Measurements from ENCODE around the gene DCAF4.

DCAF4 gene

GRCh38 chr14:72894623-72895378, 31.5 kb upstream of the DCAF4 start:
- Histone ChIP-seq H4K20me1 (ENCODE audit: insufficient read depth, low read length, poor library complexity, severe bottlenecking) (peaks cover 37% of the 10 kb centered on the region), H3K9me2 (replicated peaks; ENCODE audit: low read depth, low read length) (no peaks in the 10 kb centered on the region), H3K4me2 (ENCODE audit: low read depth, low read length, poor library complexity, severe bottlenecking) (peak overlapping the region; percentile 91), H2AFZ (ENCODE audit: low read length) (peak overlapping the region; percentile 51; the same call in 1 of the 2 replicates), H3K79me2 (ENCODE audit: insufficient read depth, low read length) (peaks cover 57% of the 10 kb centered on the region), H3K36me3 (ENCODE audit: insufficient read depth, low read length) (no peaks in the 10 kb centered on the region), H3K27me3 (ENCODE audit: insufficient read depth, low read length, poor library complexity, severe bottlenecking) (no peaks in the 10 kb centered on the region), H3K9ac (ENCODE audit: low read depth, low read length, poor library complexity, severe bottlenecking) (peak overlapping the region; percentile 70), H3K4me3 (ENCODE audit: low read length, poor library complexity, severe bottlenecking) (peak overlapping the region; percentile 94), H3K4me1 (ENCODE audit: insufficient read depth, low read length, poor library complexity, severe bottlenecking) (peaks cover 46% of the 10 kb centered on the region), H3K9me3 (ENCODE audit: insufficient read depth, low read depth, low read length) (no peaks in the 10 kb centered on the region), H3F3A (ENCODE audit: low read depth) (no peaks in the 10 kb centered on the region)
- TF ChIP-seq EZH2phosphoT487 (IDR thresholded peaks at IDR 0.05; ENCODE audit: borderline replicate concordance) (no peak), CTCF (conservative IDR thresholded peaks at IDR 0.05; ENCODE audit: low read length) (no peak)

GRCh38 chr14:72898448-72898847, 27.8 kb upstream of the DCAF4 start:
- Histone ChIP-seq H3K9me3 (ENCODE audit: insufficient read depth, low read depth, low read length) (no peaks in the 10 kb centered on the region), H3F3A (ENCODE audit: low read depth) (no peaks in the 10 kb centered on the region), H3K4me3 (ENCODE audit: low read length, poor library complexity, severe bottlenecking) (no peak overlapping the region), H3K9me2 (replicated peaks; ENCODE audit: low read depth, low read length) (no peaks in the 10 kb centered on the region), H4K20me1 (ENCODE audit: insufficient read depth, low read length, poor library complexity, severe bottlenecking) (peaks cover 3% of the 10 kb centered on the region), H3K9ac (ENCODE audit: low read depth, low read length, poor library complexity, severe bottlenecking) (no peak overlapping the region), H3K27me3 (ENCODE audit: insufficient read depth, low read length, poor library complexity, severe bottlenecking) (no peaks in the 10 kb centered on the region), H2AFZ (ENCODE audit: low read length) (no peak overlapping the region), H3K79me2 (ENCODE audit: insufficient read depth, low read length) (peaks cover 21% of the 10 kb centered on the region), H3K4me1 (ENCODE audit: insufficient read depth, low read length, poor library complexity, severe bottlenecking) (peaks cover 51% of the 10 kb centered on the region), H3K36me3 (ENCODE audit: insufficient read depth, low read length) (no peaks in the 10 kb centered on the region), H3K4me2 (ENCODE audit: low read depth, low read length, poor library complexity, severe bottlenecking) (no peak overlapping the region)
- no peak for TF ChIP-seq CTCF (conservative IDR thresholded peaks at IDR 0.05; ENCODE audit: low read length)

GRCh38 chr14:72901361-72901760, 24.9 kb upstream of the DCAF4 start:
- Histone ChIP-seq H3K4me1 (ENCODE audit: insufficient read depth, low read length, poor library complexity, severe bottlenecking) (peaks cover 43% of the 10 kb centered on the region), H3K9ac (ENCODE audit: low read depth, low read length, poor library complexity, severe bottlenecking) (no peak overlapping the region), H4K20me1 (ENCODE audit: insufficient read depth, low read length, poor library complexity, severe bottlenecking) (no peaks in the 10 kb centered on the region), H3K9me2 (replicated peaks; ENCODE audit: low read depth, low read length) (no peaks in the 10 kb centered on the region), H3K27me3 (ENCODE audit: insufficient read depth, low read length, poor library complexity, severe bottlenecking) (no peaks in the 10 kb centered on the region), H3K79me2 (ENCODE audit: insufficient read depth, low read length) (no peaks in the 10 kb centered on the region), H3F3A (ENCODE audit: low read depth) (no peaks in the 10 kb centered on the region), H3K4me3 (ENCODE audit: low read length, poor library complexity, severe bottlenecking) (no peak overlapping the region), H3K4me2 (ENCODE audit: low read depth, low read length, poor library complexity, severe bottlenecking) (no peak overlapping the region), H3K9me3 (ENCODE audit: insufficient read depth, low read depth, low read length) (no peaks in the 10 kb centered on the region), H3K36me3 (ENCODE audit: insufficient read depth, low read length) (no peaks in the 10 kb centered on the region), H2AFZ (ENCODE audit: low read length) (no peak overlapping the region)
- TF ChIP-seq EZH2phosphoT487 (IDR thresholded peaks at IDR 0.05; ENCODE audit: borderline replicate concordance) (no peak), CTCF (conservative IDR thresholded peaks at IDR 0.05; ENCODE audit: low read length) (no peak)
